Osteoblast (primary cell): ENCODE results near the gene NME7. TPM values are rescaled to one million over a fixed set of nuclear protein-coding genes. Genes with fewer than 3 reads are reported as not detected.

Source experiments
- DNase-seq: peaks from one replicate; pipeline ENCODE4 v3.0.0; 2011; ENCODE audit warnings: low spot score, mixed read lengths; ENCODE audit not compliant: insufficient read length; ENCODE audit errors: missing footprints
- H2AFZ ChIP-seq: 2 replicates; pipeline ENCODE4 v1.6.0; 2011; ENCODE audit warnings: mild to moderate bottlenecking, low read length
- H3K27ac ChIP-seq: 2 replicates; pipeline ENCODE4 v1.5.1; 2011; ENCODE audit warnings: mild to moderate bottlenecking, low read depth, low read length, moderate library complexity
- H3K27me3 ChIP-seq: 2 replicates; pipeline ENCODE4 v1.6.0; 2012; ENCODE audit warnings: mild to moderate bottlenecking, control low read depth, inconsistent platforms, low read length, moderate library complexity; ENCODE audit not compliant: insufficient read depth
- H3K36me3 ChIP-seq: 2 replicates; pipeline ENCODE4 v1.5.1; 2011; ENCODE audit warnings: mild to moderate bottlenecking, low read length, control low read depth, moderate library complexity; ENCODE audit not compliant: insufficient read depth
- H3K4me1 ChIP-seq: 2 replicates; pipeline ENCODE4 v1.5.1; 2011; ENCODE audit warnings: mild to moderate bottlenecking, low read length, control low read depth, moderate library complexity; ENCODE audit not compliant: insufficient read depth
- H3K4me2 ChIP-seq: 2 replicates; pipeline ENCODE4 v1.6.0; 2011; ENCODE audit warnings: mild to moderate bottlenecking, low read length; ENCODE audit not compliant: insufficient read depth
- H3K4me3 ChIP-seq: fragments of 200-600 bp; sonication (generic); 3 replicates; pipeline ENCODE4 v1.5.1; 2012; ENCODE audit warnings: mild to moderate bottlenecking, low read length, inconsistent platforms; ENCODE audit not compliant: insufficient read depth
- H3K79me2 ChIP-seq: 2 replicates; pipeline ENCODE4 v1.6.0; 2012; ENCODE audit warnings: mild to moderate bottlenecking, low read length, control low read depth, inconsistent platforms; ENCODE audit not compliant: insufficient read depth
- H3K9me3 ChIP-seq: 2 replicates; pipeline ENCODE4 v1.5.1; 2011; ENCODE audit warnings: low read depth, low read length, control low read depth
- H4K20me1 ChIP-seq: 2 replicates; pipeline ENCODE4 v1.6.0; 2012; ENCODE audit warnings: mild to moderate bottlenecking, low read length, control low read depth; ENCODE audit not compliant: insufficient read depth
- total RNA-seq: library from RNA; depleted of rRNA; stranded (reverse); fragments of >200 nt; gene quantifications from 2 replicates; pipeline ENCODE4 v1.2.3, GENCODE V29; 2012
- TF ChIP-seq, protein P1 (sequence below): IDR thresholded peaks from 2 replicates; pipeline ENCODE4 v1.5.1; 2011; ENCODE audit warnings: mild to moderate bottlenecking, low read depth, low read length, moderate library complexity; ENCODE audit errors: extremely low read depth

The NME7 gene
- total RNA-seq, 1 donor: 31.5 TPM

GRCh38 chr1:169161496-169162194 is 206.0 kb downstream of the NME7 start:
- H3K79me2 ChIP-seq: no peaks in the 10 kb centered on the region
- no peak overlapping the region for H3K27ac ChIP-seq
- no peaks in the 10 kb centered on the region for H3K9me3 ChIP-seq
- H3K4me3 ChIP-seq: no peak overlapping the region
- no peak overlapping the region for H2AFZ ChIP-seq
- H3K36me3 ChIP-seq: no peaks in the 10 kb centered on the region
- H4K20me1 ChIP-seq: no peaks in the 10 kb centered on the region
- TF ChIP-seq, protein P1, sequence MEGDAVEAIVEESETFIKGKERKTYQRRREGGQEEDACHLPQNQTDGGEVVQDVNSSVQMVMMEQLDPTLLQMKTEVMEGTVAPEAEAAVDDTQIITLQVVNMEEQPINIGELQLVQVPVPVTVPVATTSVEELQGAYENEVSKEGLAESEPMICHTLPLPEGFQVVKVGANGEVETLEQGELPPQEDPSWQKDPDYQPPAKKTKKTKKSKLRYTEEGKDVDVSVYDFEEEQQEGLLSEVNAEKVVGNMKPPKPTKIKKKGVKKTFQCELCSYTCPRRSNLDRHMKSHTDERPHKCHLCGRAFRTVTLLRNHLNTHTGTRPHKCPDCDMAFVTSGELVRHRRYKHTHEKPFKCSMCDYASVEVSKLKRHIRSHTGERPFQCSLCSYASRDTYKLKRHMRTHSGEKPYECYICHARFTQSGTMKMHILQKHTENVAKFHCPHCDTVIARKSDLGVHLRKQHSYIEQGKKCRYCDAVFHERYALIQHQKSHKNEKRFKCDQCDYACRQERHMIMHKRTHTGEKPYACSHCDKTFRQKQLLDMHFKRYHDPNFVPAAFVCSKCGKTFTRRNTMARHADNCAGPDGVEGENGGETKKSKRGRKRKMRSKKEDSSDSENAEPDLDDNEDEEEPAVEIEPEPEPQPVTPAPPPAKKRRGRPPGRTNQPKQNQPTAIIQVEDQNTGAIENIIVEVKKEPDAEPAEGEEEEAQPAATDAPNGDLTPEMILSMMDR: no peak
- H3K4me2 ChIP-seq: no peak overlapping the region
- H3K4me1 ChIP-seq: peaks cover 8% of the 10 kb centered on the region
- H3K27me3 ChIP-seq: no peaks in the 10 kb centered on the region
- no peak for DNase-seq

GRCh38 chr1:169160845-169161495 is 206.6 kb downstream of the NME7 start:
- DNase-seq: no peak
- Histone ChIP-seq H3K27ac (no peak overlapping the region), H3K36me3 (no peaks in the 10 kb centered on the region), H3K79me2 (no peaks in the 10 kb centered on the region), H3K4me3 (no peak overlapping the region), H3K4me2 (no peak overlapping the region), H3K9me3 (no peaks in the 10 kb centered on the region), H2AFZ (no peak overlapping the region), H4K20me1 (no peaks in the 10 kb centered on the region), H3K27me3 (no peaks in the 10 kb centered on the region), H3K4me1 (peaks cover 8% of the 10 kb centered on the region)
- TF ChIP-seq, protein P1: no peak

GRCh38 chr1:169156580-169156979 is 211.0 kb downstream of the NME7 start:
- Histone ChIP-seq H3K4me3 (no peak overlapping the region), H4K20me1 (no peaks in the 10 kb centered on the region), H3K36me3 (no peaks in the 10 kb centered on the region), H3K4me2 (no peak overlapping the region), H3K27me3 (no peaks in the 10 kb centered on the region), H2AFZ (no peak overlapping the region), H3K4me1 (no peaks in the 10 kb centered on the region), H3K27ac (no peak overlapping the region), H3K9me3 (no peaks in the 10 kb centered on the region), H3K79me2 (no peaks in the 10 kb centered on the region)
- TF ChIP-seq, protein P1: no peak
- no peak for DNase-seq

DNA sequence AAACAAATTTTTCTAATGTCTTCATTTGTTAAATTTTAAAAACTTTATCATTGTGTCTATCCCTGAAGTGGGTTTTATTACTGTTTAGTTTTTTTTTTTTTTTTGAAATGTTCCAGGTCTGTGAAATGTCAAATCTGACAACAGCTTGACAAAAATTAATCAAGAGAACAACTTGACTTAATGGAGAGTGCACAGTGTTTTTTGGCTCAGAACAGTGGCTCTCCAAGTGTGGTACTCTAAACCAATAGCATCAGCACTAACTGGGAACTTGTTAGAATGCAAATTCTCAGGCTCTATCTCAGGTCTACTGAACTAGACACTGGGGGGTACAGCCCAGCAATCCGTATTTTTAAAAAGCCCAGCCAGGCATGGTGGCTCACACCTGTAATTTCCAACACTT is 211.9 kb downstream of the NME7 start:
- Histone ChIP-seq H3K79me2 (no peaks in the 10 kb centered on the region), H3K36me3 (no peaks in the 10 kb centered on the region), H2AFZ (no peak overlapping the region), H4K20me1 (no peaks in the 10 kb centered on the region), H3K4me2 (no peak overlapping the region), H3K4me1 (no peaks in the 10 kb centered on the region), H3K27ac (no peak overlapping the region), H3K9me3 (no peaks in the 10 kb centered on the region), H3K4me3 (no peak overlapping the region), H3K27me3 (no peaks in the 10 kb centered on the region)
- TF ChIP-seq, protein P1: no peak
- DNase-seq: no peak
